K562 (cell line): Measurements from ENCODE around the gene LAMTOR5. TPM values are rescaled to one million over a fixed set of nuclear protein-coding genes. Genes with fewer than 3 reads are reported as not detected.
A peak's percentile ranks its signal among the peaks of the same experiment; 100 is the strongest.

Experiments used
- BACH1 ChIP-seq: fragments of 200-800 bp; sonication (Bioruptor generic); IDR thresholded peaks from 2 replicates; pipeline ENCODE4 v1.6.1; 2016; ENCODE audit warnings: missing genetic modification characterization, missing compliant biosample characterization
- DMBX1 ChIP-seq: fragments of 250-450 bp; sonication (Bioruptor Pico); IDR thresholded peaks from 2 replicates; pipeline ENCODE4 v1.8.0; 2022; ENCODE audit warnings: inconsistent platforms, mild to moderate bottlenecking, moderate library complexity, borderline replicate concordance
- ELF1 ChIP-seq: fragments of 200-800 bp; sonication (Bioruptor generic); IDR thresholded peaks from 2 replicates; pipeline ENCODE4 v1.6.1; 2016; ENCODE audit warnings: missing genetic modification characterization, missing compliant biosample characterization
- ELF2 ChIP-seq: fragments of 250-450 bp; sonication (Bioruptor Pico); IDR thresholded peaks from 2 replicates; pipeline ENCODE4 v1.5.0; 2021; ENCODE audit warnings: mild to moderate bottlenecking
- MYBL2 ChIP-seq, 2 experiments: fragments of 450-650 bp in 1 of 2; sonication (generic) in 1 of 2; formaldehyde crosslinking in 1 of 2; IDR thresholded peaks; 2 replicates each; pipeline versions ENCODE4 v1.6.1 to v1.8.1; 2017 to 2022; ENCODE audit warnings: borderline replicate concordance in 1 of 2, inconsistent platforms in 1 of 2, low read depth in 1 of 2, mild to moderate bottlenecking in 1 of 2, missing genetic modification reagents in 1 of 2, moderate library complexity in 1 of 2
- PHB ChIP-seq: fragments of 250-450 bp; sonication (Bioruptor Pico); IDR thresholded peaks from 2 replicates; pipeline ENCODE4 v1.5.0; 2021
- POLR2G ChIP-seq: fragments of 200-400 bp; formaldehyde crosslinking; IDR thresholded peaks from 2 replicates; pipeline ENCODE4 v1.6.1; 2017; ENCODE audit warnings: low read depth, mild to moderate bottlenecking, antibody characterized with exemption, low read length, moderate library complexity
- SAFB ChIP-seq: fragments of 200-400 bp; formaldehyde crosslinking; IDR thresholded peaks from 2 replicates; pipeline ENCODE4 v1.6.1; 2017; ENCODE audit warnings: low read depth, low read length, borderline replicate concordance
- STAT6 ChIP-seq: sonication (generic); formaldehyde crosslinking; IDR thresholded peaks from 2 replicates; pipeline ENCODE4 v1.8.1; 2023; ENCODE audit warnings: mild to moderate bottlenecking, missing genetic modification reagents
- THAP12 ChIP-seq: fragments of 250-450 bp; sonication (Bioruptor Pico); IDR thresholded peaks from 2 replicates; pipeline ENCODE4 v1.9.0; 2021; ENCODE audit warnings: mild to moderate bottlenecking, inconsistent platforms
- U2AF2 ChIP-seq: fragments of 200-400 bp; formaldehyde crosslinking; optimal IDR thresholded peaks from 2 replicates; pipeline ENCODE3; 2017; ENCODE audit warnings: low read depth, mild to moderate bottlenecking, low read length
- ZNF133 ChIP-seq: fragments of 250-450 bp; sonication (Bioruptor Pico); IDR thresholded peaks from 2 replicates; pipeline ENCODE4 v1.4.0; 2020; ENCODE audit warnings: mild to moderate bottlenecking
- ZNF436 ChIP-seq: fragments of 250-450, 450-650 bp; sonication (Bioruptor Pico); formaldehyde crosslinking; IDR thresholded peaks from 2 replicates; pipeline ENCODE4 v1.7.0; 2020; ENCODE audit warnings: mild to moderate bottlenecking
- ZNF668 ChIP-seq: fragments of 250-450 bp; sonication (Bioruptor Pico); IDR thresholded peaks from 2 replicates; pipeline ENCODE4 v1.8.0; 2022; ENCODE audit warnings: mild to moderate bottlenecking, inconsistent platforms
- ZZZ3 ChIP-seq: fragments of 450-650 bp; IDR thresholded peaks from 2 replicates; pipeline ENCODE4 v1.6.1; 2016; ENCODE audit warnings: antibody characterized with exemption, mild to moderate bottlenecking, moderate library complexity
- polyA plus RNA-seq, 8 experiments: library from polyadenylated mRNA; depleted of rRNA in 4 of 8; stranded (reverse) in 5 of 8; unstranded in 3 of 8; fragments of >200 nt; fragmentation: Nextera tagmentation in 2 of 8; fragmentation: Illumina TruSeq in 1 of 8; extraction: Ambion mirVana in 2 of 8; extraction: Trizol in 1 of 8; gene quantifications; 2 replicates each; pipeline versions ENCODE4 v1.2.1 to v1.2.3, GENCODE V29; 2011 to 2014; ENCODE audit warnings: inconsistent platforms in 1 of 8, missing spikeins in 1 of 8
- total RNA-seq, 7 experiments: library from RNA; depleted of rRNA in 6 of 7; stranded (reverse); fragments of >200 nt in 6 of 7; fragmentation: Illumina TruSeq in 2 of 7; extraction: Trizol in 2 of 7; gene quantifications; 2 replicates each; pipeline versions ENCODE4 v1.2.1 to v1.2.3, GENCODE V29; 2011 to 2021; ENCODE audit warnings: low replicate concordance in 1 of 7
- TF ChIP-seq, protein P1 (sequence below): sonication (generic); formaldehyde crosslinking; IDR thresholded peaks from 2 replicates; pipeline ENCODE4 v1.8.0; 2023; ENCODE audit warnings: missing genetic modification reagents, mild to moderate bottlenecking, borderline replicate concordance

The LAMTOR5 gene
- total and polyA plus RNA-seq, 9 of the 15 experiments (the other 6 are each of a cell fraction or from before 2014, with no cell fraction given) = 118 to 712 (median 241) TPM

DNA sequence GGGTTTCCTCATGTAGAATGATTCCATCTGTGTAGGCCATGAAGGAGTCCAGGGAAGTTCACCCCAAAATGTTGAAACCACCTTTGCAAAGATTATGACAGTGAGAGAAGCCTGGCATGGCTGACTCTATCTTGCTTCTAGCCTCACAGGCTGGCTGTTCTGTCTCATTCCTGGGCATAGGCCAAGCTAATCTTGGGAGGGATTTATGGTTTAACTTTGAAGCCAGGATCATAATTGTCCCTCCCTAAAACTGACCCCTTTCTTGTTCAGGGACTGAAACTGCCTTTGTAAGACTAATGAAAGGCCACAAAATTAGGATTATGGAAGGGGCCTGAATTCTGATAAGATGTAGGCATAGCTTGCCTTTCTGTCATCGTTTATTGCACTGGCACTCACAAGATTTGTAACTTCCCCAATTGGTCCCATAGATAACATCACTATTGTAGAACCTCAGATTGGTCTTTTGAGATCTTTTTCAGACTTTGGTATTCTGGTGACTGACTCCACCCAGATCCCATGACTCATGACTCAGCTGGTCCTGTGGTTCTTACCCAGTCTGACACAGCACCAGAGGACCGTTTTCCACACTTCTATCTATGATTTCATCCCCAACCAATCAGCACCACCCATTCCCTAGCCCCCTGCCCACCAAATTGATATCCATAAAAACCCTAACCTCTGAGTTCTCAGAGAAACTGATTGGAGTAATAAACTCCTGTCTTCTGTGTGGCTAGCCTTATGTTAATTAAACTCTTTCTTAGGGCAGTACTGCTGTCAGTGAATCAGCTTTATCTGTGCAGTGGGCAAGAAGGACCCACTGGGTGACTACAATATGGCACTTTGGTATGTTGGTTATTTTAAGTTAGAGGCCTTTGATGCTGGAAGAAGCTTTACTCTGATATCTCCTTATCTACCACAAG is 13.6 kb upstream of the LAMTOR5 start (continued):
- TF ChIP-seq STAT6 (CRISPR knock-in tag) (no peak), U2AF2 (no peak), THAP12 (CRISPR knock-in tag) (no peak), BACH1 (tag) (peak; percentile 90; the same call in 1 of the 2 replicates), POLR2G (no peak), ZNF133 (CRISPR knock-in tag) (no peak), ZZZ3 (no peak), ELF1 (no peak), ZNF668 (CRISPR knock-in tag) (no peak), SAFB (no peak), ZNF436 (no peak), PHB (CRISPR knock-in tag) (no peak), ELF2 (no peak), MYBL2 (IDR thresholded peaks at IDR 0.05; ENCODE audit: low read depth) (no peak; the same call in 1 of the 2 replicates), MYBL2 (CRISPR knock-in tag; IDR thresholded peaks at IDR 0.05; ENCODE audit: borderline replicate concordance) (no peak), DMBX1 (no peak)
- TF ChIP-seq, protein P1, sequence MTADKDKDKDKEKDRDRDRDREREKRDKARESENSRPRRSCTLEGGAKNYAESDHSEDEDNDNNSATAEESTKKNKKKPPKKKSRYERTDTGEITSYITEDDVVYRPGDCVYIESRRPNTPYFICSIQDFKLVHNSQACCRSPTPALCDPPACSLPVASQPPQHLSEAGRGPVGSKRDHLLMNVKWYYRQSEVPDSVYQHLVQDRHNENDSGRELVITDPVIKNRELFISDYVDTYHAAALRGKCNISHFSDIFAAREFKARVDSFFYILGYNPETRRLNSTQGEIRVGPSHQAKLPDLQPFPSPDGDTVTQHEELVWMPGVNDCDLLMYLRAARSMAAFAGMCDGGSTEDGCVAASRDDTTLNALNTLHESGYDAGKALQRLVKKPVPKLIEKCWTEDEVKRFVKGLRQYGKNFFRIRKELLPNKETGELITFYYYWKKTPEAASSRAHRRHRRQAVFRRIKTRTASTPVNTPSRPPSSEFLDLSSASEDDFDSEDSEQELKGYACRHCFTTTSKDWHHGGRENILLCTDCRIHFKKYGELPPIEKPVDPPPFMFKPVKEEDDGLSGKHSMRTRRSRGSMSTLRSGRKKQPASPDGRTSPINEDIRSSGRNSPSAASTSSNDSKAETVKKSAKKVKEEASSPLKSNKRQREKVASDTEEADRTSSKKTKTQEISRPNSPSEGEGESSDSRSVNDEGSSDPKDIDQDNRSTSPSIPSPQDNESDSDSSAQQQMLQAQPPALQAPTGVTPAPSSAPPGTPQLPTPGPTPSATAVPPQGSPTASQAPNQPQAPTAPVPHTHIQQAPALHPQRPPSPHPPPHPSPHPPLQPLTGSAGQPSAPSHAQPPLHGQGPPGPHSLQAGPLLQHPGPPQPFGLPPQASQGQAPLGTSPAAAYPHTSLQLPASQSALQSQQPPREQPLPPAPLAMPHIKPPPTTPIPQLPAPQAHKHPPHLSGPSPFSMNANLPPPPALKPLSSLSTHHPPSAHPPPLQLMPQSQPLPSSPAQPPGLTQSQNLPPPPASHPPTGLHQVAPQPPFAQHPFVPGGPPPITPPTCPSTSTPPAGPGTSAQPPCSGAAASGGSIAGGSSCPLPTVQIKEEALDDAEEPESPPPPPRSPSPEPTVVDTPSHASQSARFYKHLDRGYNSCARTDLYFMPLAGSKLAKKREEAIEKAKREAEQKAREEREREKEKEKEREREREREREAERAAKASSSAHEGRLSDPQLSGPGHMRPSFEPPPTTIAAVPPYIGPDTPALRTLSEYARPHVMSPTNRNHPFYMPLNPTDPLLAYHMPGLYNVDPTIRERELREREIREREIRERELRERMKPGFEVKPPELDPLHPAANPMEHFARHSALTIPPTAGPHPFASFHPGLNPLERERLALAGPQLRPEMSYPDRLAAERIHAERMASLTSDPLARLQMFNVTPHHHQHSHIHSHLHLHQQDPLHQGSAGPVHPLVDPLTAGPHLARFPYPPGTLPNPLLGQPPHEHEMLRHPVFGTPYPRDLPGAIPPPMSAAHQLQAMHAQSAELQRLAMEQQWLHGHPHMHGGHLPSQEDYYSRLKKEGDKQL (CRISPR knock-in tag) = no peak
